Measurements from ENCODE around the gene CNTNAP2.

GRCh38 chr7:148223160-148223559 is 2106.6 kb downstream of the CNTNAP2 start:
- TF ChIP-seq CTCF (IDR thresholded peaks at IDR 0.05) (no peak), POLR2A (IDR thresholded peaks at IDR 0.05) (no peak)

Data from testis (tissue), 2 donors.